Kidney epithelial cell (primary cell): ENCODE measurements around the gene ADGRG7. TPM values are rescaled to one million over a fixed set of nuclear protein-coding genes. Genes with fewer than 3 reads are reported as not detected.

Experiments used
- DNase-seq: peaks from one replicate; pipeline ENCODE4 v3.0.0-alpha.2; 2010; ENCODE audit warnings: low read depth
- H3K27me3 ChIP-seq: 2 replicates; pipeline ENCODE4 v1.6.0; 2011; ENCODE audit warnings: low read length; ENCODE audit not compliant: control insufficient read depth, insufficient read depth
- H3K36me3 ChIP-seq: 2 replicates; pipeline ENCODE4 v1.5.1; 2011; ENCODE audit warnings: low read length; ENCODE audit not compliant: control insufficient read depth, insufficient read depth
- H3K4me3 ChIP-seq: 2 replicates; pipeline ENCODE4 v1.5.1; 2011; ENCODE audit warnings: low read depth, mild to moderate bottlenecking, control low read depth, low read length
- CTCF ChIP-seq: IDR thresholded peaks from 2 replicates; pipeline ENCODE4 v1.5.1; 2011; ENCODE audit warnings: mild to moderate bottlenecking, moderate library complexity, low read length, control low read depth, inconsistent platforms; ENCODE audit not compliant: insufficient read depth, poor library complexity, severe bottlenecking
- total RNA-seq: library from RNA; depleted of rRNA; stranded (reverse); fragments of >200 nt; gene quantifications from 2 replicates; pipeline ENCODE4 v1.2.3, GENCODE V29; 2015

Gene ADGRG7
- total RNA-seq, 1 donor from 2014 or later: not detected

- no peak for TF ChIP-seq CTCF
- no peak for DNase-seq
- H3K4me3 ChIP-seq: no peak overlapping the region
These were observed 86.8 kb downstream of the ADGRG7 start for GRCh38 chr3:100696161-100696560.

GRCh38 chr3:100697172-100697571 lies 87.8 kb downstream of the ADGRG7 start:
- no peak for TF ChIP-seq CTCF
- DNase-seq: no peak
- H3K27me3 ChIP-seq: no peaks in the 10 kb centered on the region
- no peaks in the 10 kb centered on the region for H3K36me3 ChIP-seq
- no peak overlapping the region for H3K4me3 ChIP-seq

More at GRCh38 chr3:100696161-100696560, 86.8 kb downstream of the ADGRG7 start:
- Histone ChIP-seq H3K27me3 (no peaks in the 10 kb centered on the region), H3K36me3 (no peaks in the 10 kb centered on the region)

- Histone ChIP-seq H3K36me3 (no peaks in the 10 kb centered on the region), H3K4me3 (no peak overlapping the region), H3K27me3 (no peaks in the 10 kb centered on the region)
- no peak for TF ChIP-seq CTCF
- no peak for DNase-seq
These were observed 88.4 kb downstream of the ADGRG7 start for GRCh38 chr3:100697723-100698285.

GRCh38 chr3:100698736-100699135 lies 89.3 kb downstream of the ADGRG7 start:
- DNase-seq: no peak
- H3K4me3 ChIP-seq: no peak overlapping the region

GRCh38 chr3:100700708-100701107 lies 91.3 kb downstream of the ADGRG7 start:
- H3K36me3 ChIP-seq: no peaks in the 10 kb centered on the region
- TF ChIP-seq CTCF: no peak
- H3K27me3 ChIP-seq: no peaks in the 10 kb centered on the region
- no peak for DNase-seq
- no peak overlapping the region for H3K4me3 ChIP-seq

More at GRCh38 chr3:100698736-100699135, 89.3 kb downstream of the ADGRG7 start:
- H3K36me3 ChIP-seq: no peaks in the 10 kb centered on the region
- no peaks in the 10 kb centered on the region for H3K27me3 ChIP-seq
- no peak for TF ChIP-seq CTCF
